SU-DHL-6 (cell line): ENCODE results near the gene NPAS3.

Experiments used
- EZH2phosphoT487 ChIP-seq: fragments of 200-600 bp; sonication (generic), shearing (Covaris generic); conservative IDR thresholded peaks from 2 replicates; pipeline ENCODE4 v1.6.1; 2018; ENCODE audit warnings: mild to moderate bottlenecking, antibody characterized with exemption, low read length, moderate library complexity, mixed read lengths
- TF ChIP-seq, protein P1 (sequence below): fragments of 200-600 bp; sonication (generic); IDR thresholded peaks from one replicate; pipeline ENCODE4 v1.5.1; 2017; ENCODE audit warnings: antibody characterized with exemption, mild to moderate bottlenecking, low read length, moderate library complexity; ENCODE audit not compliant: insufficient read depth, poor library complexity, severe bottlenecking

- TF ChIP-seq, protein P1, sequence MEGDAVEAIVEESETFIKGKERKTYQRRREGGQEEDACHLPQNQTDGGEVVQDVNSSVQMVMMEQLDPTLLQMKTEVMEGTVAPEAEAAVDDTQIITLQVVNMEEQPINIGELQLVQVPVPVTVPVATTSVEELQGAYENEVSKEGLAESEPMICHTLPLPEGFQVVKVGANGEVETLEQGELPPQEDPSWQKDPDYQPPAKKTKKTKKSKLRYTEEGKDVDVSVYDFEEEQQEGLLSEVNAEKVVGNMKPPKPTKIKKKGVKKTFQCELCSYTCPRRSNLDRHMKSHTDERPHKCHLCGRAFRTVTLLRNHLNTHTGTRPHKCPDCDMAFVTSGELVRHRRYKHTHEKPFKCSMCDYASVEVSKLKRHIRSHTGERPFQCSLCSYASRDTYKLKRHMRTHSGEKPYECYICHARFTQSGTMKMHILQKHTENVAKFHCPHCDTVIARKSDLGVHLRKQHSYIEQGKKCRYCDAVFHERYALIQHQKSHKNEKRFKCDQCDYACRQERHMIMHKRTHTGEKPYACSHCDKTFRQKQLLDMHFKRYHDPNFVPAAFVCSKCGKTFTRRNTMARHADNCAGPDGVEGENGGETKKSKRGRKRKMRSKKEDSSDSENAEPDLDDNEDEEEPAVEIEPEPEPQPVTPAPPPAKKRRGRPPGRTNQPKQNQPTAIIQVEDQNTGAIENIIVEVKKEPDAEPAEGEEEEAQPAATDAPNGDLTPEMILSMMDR, result no peak
- no peak for TF ChIP-seq EZH2phosphoT487
Observed at GRCh38 chr14:33414041-33414440, 475.4 kb downstream of the NPAS3 start.
